HG02943 (cell line): ENCODE measurements around the gene CRYBB2.
"Not testable (repeated sequence)": the region's sequence is repeated elsewhere in the genome, so short reads cannot be mapped to it uniquely, and the experiment has no call there.

Source experiments
- ATAC-seq: cut with Tn5 transposase; IDR thresholded peaks from one replicate; pipeline ENCODE4 v1.9.1; 2021; ENCODE audit warnings: mild to moderate bottlenecking, low read depth, moderate library complexity; ENCODE audit not compliant: unreplicated experiment

CRYBB2 gene, protein sequence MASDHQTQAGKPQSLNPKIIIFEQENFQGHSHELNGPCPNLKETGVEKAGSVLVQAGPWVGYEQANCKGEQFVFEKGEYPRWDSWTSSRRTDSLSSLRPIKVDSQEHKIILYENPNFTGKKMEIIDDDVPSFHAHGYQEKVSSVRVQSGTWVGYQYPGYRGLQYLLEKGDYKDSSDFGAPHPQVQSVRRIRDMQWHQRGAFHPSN

GRCh38 chr22:25219211-25219689, at the start of gene CRYBB2:
CRYBB2 (plus strand) TSS chr22:25219639; CDS start chr22:25221430, 1,791 bp downstream.
- no peak for ATAC-seq

- ATAC-seq: no peak
Measured at GRCh38 chr22:25170426-25170980, 48.9 kb upstream of the CRYBB2 start.

GRCh38 chr22:25172153-25172552, 47.3 kb upstream of the CRYBB2 start:
- ATAC-seq: no peak

- no peak for ATAC-seq
Measured at GRCh38 chr22:25174156-25174887, 45.1 kb upstream of the CRYBB2 start.

DNA sequence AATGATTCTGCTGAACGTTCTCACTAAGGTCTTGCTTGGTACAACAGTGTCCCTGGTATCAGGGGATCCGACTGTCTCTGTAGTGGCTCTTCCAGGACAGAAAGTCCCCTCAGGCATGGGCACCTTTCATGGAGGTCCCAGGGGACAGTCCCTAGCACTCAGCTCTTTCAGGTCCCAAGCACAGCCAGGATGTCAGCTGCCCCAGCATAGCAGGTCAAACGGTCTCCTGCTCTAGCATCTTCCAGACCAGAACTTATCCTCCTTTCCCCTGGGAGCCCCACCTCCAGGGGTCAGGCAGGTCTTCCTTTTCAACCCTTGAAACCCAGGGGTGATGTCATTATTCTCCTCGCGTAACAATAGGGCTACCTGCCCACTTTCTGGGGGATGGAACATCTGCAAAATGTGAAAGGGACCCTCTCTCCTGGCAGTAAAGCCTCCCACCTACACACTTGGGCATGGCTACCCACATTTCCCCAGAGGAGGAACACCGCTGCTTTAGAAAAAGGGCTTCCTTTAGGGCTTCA, 44.5 kb upstream of the CRYBB2 start:
- no peak for ATAC-seq

- no peak for ATAC-seq
Measured at GRCh38 chr22:25176175-25176574, 43.3 kb upstream of the CRYBB2 start.

DNA sequence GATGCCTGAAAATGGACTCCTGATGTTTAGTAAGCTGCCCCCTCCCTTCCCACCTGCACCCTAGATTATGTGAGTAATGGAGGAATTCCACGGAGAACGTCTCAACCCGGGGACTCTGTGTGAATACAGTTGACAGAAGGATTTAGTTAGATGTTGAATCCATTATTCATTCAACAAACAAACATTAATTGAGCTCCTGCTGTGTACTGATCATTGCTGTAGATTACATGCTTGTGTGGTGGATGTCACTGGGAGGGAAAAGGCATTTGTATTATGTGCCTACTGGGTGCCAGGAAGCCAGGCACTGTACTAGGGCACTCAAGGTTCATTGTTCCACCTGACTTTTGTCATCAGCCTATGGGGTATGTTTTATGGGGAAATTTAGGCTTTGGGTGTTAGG, 42.6 kb upstream of the CRYBB2 start:
- ATAC-seq: no peak

GRCh38 chr22:25177226-25177625, 42.2 kb upstream of the CRYBB2 start:
- ATAC-seq: no peak

DNA sequence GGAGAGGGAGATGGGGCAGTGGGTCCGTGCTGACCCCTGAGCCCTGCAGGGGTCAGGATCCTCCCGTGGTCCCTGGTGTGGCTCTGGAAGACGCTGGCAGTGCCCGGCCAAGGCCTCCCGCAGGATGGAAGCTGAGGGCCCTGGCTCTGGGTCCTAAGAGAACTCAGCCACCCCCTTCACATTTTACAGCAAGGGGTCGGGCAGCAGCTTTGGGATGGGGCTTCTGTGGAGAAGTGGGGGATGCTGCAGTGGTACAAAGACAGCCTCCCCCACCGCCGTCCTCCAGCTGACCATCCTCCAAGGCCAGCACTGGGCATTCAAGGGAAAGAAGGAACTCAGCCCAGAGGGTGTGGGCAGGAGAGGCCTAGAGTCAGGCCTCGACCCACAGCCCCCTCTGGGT, 41.5 kb upstream of the CRYBB2 start:
- no peak for ATAC-seq

- not testable (repeated sequence) for ATAC-seq
Measured at GRCh38 chr22:25178348-25178747, 41.1 kb upstream of the CRYBB2 start.

- ATAC-seq: not testable (repeated sequence)
Measured at GRCh38 chr22:25178869-25179631, 40.4 kb upstream of the CRYBB2 start.

DNA sequence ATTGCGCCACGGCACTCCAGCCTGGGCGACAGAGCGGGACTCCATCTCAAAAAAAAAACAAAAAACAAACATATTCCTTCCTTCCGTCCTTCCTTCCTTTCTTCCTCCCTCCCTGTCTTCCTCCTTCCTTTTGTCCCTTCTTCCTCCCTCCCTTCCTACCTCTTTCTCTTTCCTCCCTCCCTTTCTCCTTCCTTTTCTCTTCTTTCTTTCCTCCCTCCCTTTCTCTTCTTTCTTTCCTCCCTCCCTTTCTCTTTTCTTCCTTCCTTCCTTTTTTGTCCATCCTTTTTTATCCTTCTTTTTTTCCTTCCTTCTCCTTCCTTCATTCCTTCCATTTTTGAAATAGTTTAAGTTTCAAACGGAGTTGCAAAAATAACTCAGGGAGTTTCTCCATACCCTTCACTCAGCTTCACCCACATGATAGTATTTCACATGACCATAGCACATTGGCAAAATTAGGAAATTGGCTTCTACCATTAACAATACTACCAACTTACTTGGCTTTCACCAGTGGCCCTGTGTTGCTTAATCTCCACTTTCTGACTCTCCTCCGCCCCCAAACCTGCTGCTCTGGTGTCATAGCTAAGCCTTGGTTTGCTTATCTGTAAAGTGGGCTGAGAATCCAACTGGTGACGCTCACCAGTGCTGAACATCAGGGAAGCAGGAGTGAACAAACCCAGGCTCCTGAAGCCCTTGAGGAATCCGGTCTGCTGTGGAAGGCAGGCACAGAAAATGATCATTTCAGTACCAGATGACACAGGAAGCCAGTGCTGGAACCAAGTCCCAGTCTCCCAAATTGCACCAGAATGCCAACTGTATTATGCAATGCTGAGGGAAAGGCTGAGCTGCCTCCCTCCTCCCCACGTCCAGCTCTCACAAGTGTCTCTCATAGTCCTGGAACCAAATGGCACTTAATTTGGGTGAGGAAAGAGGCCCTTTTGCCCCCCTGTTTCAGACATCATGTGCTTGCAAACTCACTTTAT, 37.0 kb upstream of the CRYBB2 start:
- no peak for ATAC-seq

- no peak for ATAC-seq
Measured at GRCh38 chr22:25183949-25184619, 35.4 kb upstream of the CRYBB2 start.

- no peak for ATAC-seq
Measured at GRCh38 chr22:25186140-25186539, 33.3 kb upstream of the CRYBB2 start.

DNA sequence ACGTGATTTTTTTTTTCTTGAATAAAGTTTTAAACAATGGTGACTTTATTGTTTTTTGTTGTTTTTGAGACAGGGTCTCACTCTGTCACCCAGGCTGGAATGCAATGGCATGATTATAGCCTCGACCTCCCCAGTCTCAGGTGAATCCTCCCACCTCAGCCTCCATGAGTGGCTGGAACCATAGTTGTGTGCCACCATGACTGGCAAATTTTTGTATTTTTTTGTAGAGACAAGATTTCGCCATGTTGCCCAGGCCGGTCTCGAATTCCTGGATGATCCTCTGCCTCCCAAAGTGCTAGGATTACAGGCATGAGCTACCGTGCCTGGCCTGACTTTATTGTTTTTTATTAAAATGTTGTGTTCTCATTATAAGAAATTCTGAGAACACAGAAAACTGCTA, 32.0 kb upstream of the CRYBB2 start:
- ATAC-seq: no peak

DNA sequence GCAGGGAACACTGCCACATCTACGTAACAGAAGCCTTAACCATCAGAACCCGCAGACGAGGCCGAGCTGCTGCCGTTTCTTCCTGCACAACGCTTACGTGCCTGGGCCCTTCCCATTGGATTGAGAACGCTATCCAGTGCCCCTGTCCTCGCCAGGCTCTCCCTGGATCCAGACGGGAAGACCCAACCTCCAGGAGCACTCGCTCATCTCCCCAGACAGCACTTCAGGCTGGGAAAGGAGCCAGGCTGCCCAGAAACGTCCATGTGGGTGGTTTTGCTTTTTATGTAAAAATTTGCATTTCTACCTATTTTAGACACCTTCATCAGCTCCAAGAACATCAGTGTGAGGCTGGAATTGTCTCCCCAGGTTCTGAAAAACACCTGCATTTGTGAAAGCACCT, 27.0 kb upstream of the CRYBB2 start:
- ATAC-seq: no peak

DNA sequence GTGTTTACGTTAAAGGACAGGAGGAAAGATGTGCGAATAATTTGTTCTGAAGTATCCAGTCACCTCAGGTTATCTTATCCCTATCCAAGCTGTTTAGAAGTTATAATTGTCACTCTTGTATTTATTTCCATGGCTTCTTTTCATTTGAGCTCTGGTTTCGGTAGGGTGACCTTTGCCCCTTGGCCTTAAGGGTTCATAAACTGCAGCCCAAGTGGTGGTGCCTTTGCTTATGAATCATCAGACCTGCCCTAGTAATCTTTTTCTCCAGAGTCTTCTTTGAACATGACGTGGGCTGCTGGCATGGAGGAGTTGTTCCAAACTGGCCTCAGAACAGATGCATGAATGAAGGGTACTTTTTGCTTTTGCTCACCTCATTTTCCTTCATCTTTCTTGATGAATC, 26.3 kb upstream of the CRYBB2 start:
- no peak for ATAC-seq

DNA sequence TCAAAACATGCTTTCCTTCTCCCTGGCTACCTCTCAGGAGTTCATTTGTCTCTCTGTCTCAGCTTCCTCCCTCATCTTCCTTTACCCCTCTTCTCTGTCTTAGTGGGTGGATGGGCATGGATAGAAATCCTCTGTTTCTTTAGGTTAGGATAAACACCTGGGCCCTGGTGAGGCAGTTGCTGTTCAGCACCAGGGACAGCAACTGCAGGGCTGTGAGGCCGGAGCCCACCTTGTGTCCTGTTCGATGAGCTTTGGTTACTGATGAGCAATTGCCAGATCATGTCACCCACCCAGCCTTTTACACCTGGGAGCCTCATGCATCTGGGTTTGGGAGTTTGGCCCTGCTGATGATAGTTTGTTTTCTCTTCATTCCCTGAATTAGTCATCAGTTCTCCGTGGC, 25.9 kb upstream of the CRYBB2 start:
- ATAC-seq: no peak

- ATAC-seq: no peak
Measured at GRCh38 chr22:25196326-25196725, 23.1 kb upstream of the CRYBB2 start.
